CD4-positive, alpha-beta T cell treated with Interleukin-17A for 4 hours (primary cell): ENCODE results near the gene FHIT.

ENCODE experiments used
- DNase-seq: peaks from one replicate; pipeline ENCODE4 v3.0.0-alpha.2; 2020; ENCODE audit warnings: mixed read lengths

The FHIT gene

GRCh38 chr3:60136601-60137000, 1114.7 kb downstream of the FHIT start:
- no peak for DNase-seq

- no peak for DNase-seq
Measured at GRCh38 chr3:60135474-60135873, 1115.8 kb downstream of the FHIT start.

GRCh38 chr3:60133269-60134162, 1117.7 kb downstream of the FHIT start:
- no peak for DNase-seq

GRCh38 chr3:60131618-60132017, 1119.6 kb downstream of the FHIT start:
- no peak for DNase-seq

GRCh38 chr3:60126511-60127304, 1124.5 kb downstream of the FHIT start:
- DNase-seq: no peak

- no peak for DNase-seq
Measured at GRCh38 chr3:60125686-60126085, 1125.6 kb downstream of the FHIT start.

GRCh38 chr3:60120245-60120644, 1131.0 kb downstream of the FHIT start:
- no peak for DNase-seq

GRCh38 chr3:60114191-60114590, 1137.1 kb downstream of the FHIT start:
- DNase-seq: no peak

GRCh38 chr3:60107275-60107674, 1144.0 kb downstream of the FHIT start:
- DNase-seq: no peak

GRCh38 chr3:60102154-60102553, 1149.1 kb downstream of the FHIT start:
- no peak for DNase-seq

- no peak for DNase-seq
Measured at GRCh38 chr3:60101621-60102020, 1149.6 kb downstream of the FHIT start.

GRCh38 chr3:60096403-60096802, 1154.8 kb downstream of the FHIT start:
- no peak for DNase-seq

GRCh38 chr3:60095930-60096329, 1155.3 kb downstream of the FHIT start:
- no peak for DNase-seq

- DNase-seq: no peak
Measured at GRCh38 chr3:60095516-60095915, 1155.7 kb downstream of the FHIT start.

GRCh38 chr3:60094392-60094947, 1156.8 kb downstream of the FHIT start:
- DNase-seq: peak; percentile 67

GRCh38 chr3:60090548-60090947, 1160.7 kb downstream of the FHIT start:
- DNase-seq: peak; percentile 23

- DNase-seq: peak; percentile 60
Measured at GRCh38 chr3:60086811-60087210, 1164.4 kb downstream of the FHIT start.

- DNase-seq: no peak
Measured at GRCh38 chr3:60085649-60086048, 1165.6 kb downstream of the FHIT start.

- DNase-seq: no peak
Measured at GRCh38 chr3:60081381-60082095, 1169.7 kb downstream of the FHIT start.

GRCh38 chr3:60080648-60081047, 1170.6 kb downstream of the FHIT start:
- peak; percentile 23 for DNase-seq

- DNase-seq: peak; percentile 67
Measured at GRCh38 chr3:60079076-60079475, 1172.2 kb downstream of the FHIT start.

GRCh38 chr3:60076331-60076730, 1174.9 kb downstream of the FHIT start:
- no peak for DNase-seq

- no peak for DNase-seq
Measured at GRCh38 chr3:60073942-60074341, 1177.3 kb downstream of the FHIT start.
